HT1080 (cell line): ENCODE measurements around the gene RNASEH2C. TPM values are rescaled to one million over a fixed set of nuclear protein-coding genes. Genes with fewer than 3 reads are reported as not detected.
"Not testable (repeated sequence)": the region's sequence is repeated elsewhere in the genome, so short reads cannot be mapped to it uniquely, and the experiment has no call there.

ENCODE experiments used
- DNase-seq: peaks from one replicate; pipeline ENCODE4 v3.0.0-alpha.2; 2015; ENCODE audit warnings: low read depth
- small RNA-seq: library from RNA; depleted of rRNA; stranded (forward); fragments of <200 nt; gene quantifications from one replicate; pipeline ENCODE3, GENCODE V24; 2014
- total RNA-seq: library from RNA; depleted of rRNA; stranded (reverse); fragments of >200 nt; shearing (Covaris generic); gene quantifications from 2 replicates; pipeline ENCODE4 v1.2.3, GENCODE V29; 2014; rRNA removed

Gene RNASEH2C
- total RNA-seq, 1 experiment from 2014 or later: 29.8 TPM

- not testable (repeated sequence) for DNase-seq
Measured at GRCh38 chr11:65691847-65692246, 28.8 kb downstream of the RNASEH2C start.

- DNase-seq: no peak
Measured at GRCh38 chr11:65685981-65686380, 34.6 kb downstream of the RNASEH2C start.

- DNase-seq: not testable (repeated sequence)
Measured at GRCh38 chr11:65683480-65683879, 37.1 kb downstream of the RNASEH2C start.

- DNase-seq: no peak
Measured at GRCh38 chr11:65680192-65680743, 40.3 kb downstream of the RNASEH2C start.

- DNase-seq: no peak
Measured at GRCh38 chr11:65672982-65673381, 47.6 kb downstream of the RNASEH2C start.

GRCh38 chr11:65672180-65672860, 48.3 kb downstream of the RNASEH2C start:
- DNase-seq: no peak

Small RNA genes lying within 50 kb of the gene (small RNA-seq; reads per million reads assigned to genes)
- not detected for gene RN7SL309P

Other genes starting within 250 kb of the RNASEH2C start
- 433 and 571 TPM in 2 replicates for gene MALAT1, start 221.8 kb downstream of the RNASEH2C start, total RNA-seq
- gene SCYL1, start 195.7 kb downstream of the RNASEH2C start, total RNA-seq: 66.6 and 67.0 TPM in 2 replicates
- 6.2 and 6.5 TPM in 2 replicates for gene LTBP3, start 162.4 kb downstream of the RNASEH2C start, total RNA-seq
- gene ZNRD2, start 150.3 kb downstream of the RNASEH2C start, total RNA-seq: 137 and 145 TPM in 2 replicates
- 34.6 and 45.1 TPM in 2 replicates for gene FAM89B, start 148.3 kb downstream of the RNASEH2C start, total RNA-seq
- 65.5 and 74.4 TPM in 2 replicates for gene EHBP1L1, start 144.7 kb downstream of the RNASEH2C start, total RNA-seq
- not detected in 2 replicates for gene KCNK7, start 125.0 kb downstream of the RNASEH2C start, total RNA-seq
- gene MAP3K11, start 106.6 kb downstream of the RNASEH2C start, total RNA-seq: 43.7 and 60.3 TPM in 2 replicates
- 41.8 and 53.5 TPM in 2 replicates for gene PCNX3, start 105.0 kb downstream of the RNASEH2C start, total RNA-seq
- gene SIPA1, start 82.7 kb downstream of the RNASEH2C start, total RNA-seq: 19.2 and 21.7 TPM in 2 replicates
- 31.7 and 55.4 TPM in 2 replicates for gene RELA, start 57.9 kb downstream of the RNASEH2C start, total RNA-seq
- gene KAT5, start 8.5 kb downstream of the RNASEH2C start, total RNA-seq: 64.0 and 80.6 TPM in 2 replicates
- gene AP5B1, start 60.2 kb upstream of the RNASEH2C start, total RNA-seq: 10.3 and 13.6 TPM in 2 replicates
- gene OVOL1, start 66.3 kb upstream of the RNASEH2C start, total RNA-seq: not detected in 2 replicates
- gene SNX32, start 113.2 kb upstream of the RNASEH2C start, total RNA-seq: not detected in 2 replicates
- 2,329 and 2,647 TPM in 2 replicates for gene CFL1, start 137.4 kb upstream of the RNASEH2C start, total RNA-seq
- gene MUS81, start 139.6 kb upstream of the RNASEH2C start, total RNA-seq: 62.4 and 64.9 TPM in 2 replicates
- 27.9 and 32.0 TPM in 2 replicates for gene EFEMP2, start 152.0 kb upstream of the RNASEH2C start, total RNA-seq
- 0.24 and 0.57 TPM in 2 replicates for gene CTSW, start 159.0 kb upstream of the RNASEH2C start, total RNA-seq
- gene FIBP, start 167.7 kb upstream of the RNASEH2C start, total RNA-seq: 187 and 232 TPM in 2 replicates
- 135 and 146 TPM in 2 replicates for gene CCDC85B, start 169.9 kb upstream of the RNASEH2C start, total RNA-seq
- gene FOSL1, start 179.6 kb upstream of the RNASEH2C start, total RNA-seq: 236 and 374 TPM in 2 replicates
- 44.0 and 64.7 TPM in 2 replicates for gene C11orf68, start 198.3 kb upstream of the RNASEH2C start, total RNA-seq
- gene DRAP1, start 198.6 kb upstream of the RNASEH2C start, total RNA-seq: 355 and 356 TPM in 2 replicates
- gene TSGA10IP, start 224.7 kb upstream of the RNASEH2C start, total RNA-seq: 0.05 TPM in 1 of 2 replicates, not detected in the other
- 86.4 and 112 TPM in 2 replicates for gene SART1, start 240.9 kb upstream of the RNASEH2C start, total RNA-seq